HG02759 (cell line): ENCODE data around the gene CLIC5.

ENCODE experiments used
- ATAC-seq: cut with Tn5 transposase; IDR thresholded peaks from one replicate; pipeline ENCODE4 v1.9.1; 2021; ENCODE audit warnings: mild to moderate bottlenecking, moderate library complexity; ENCODE audit not compliant: unreplicated experiment

CLIC5 gene

GRCh38 chr6:46036911-46037310, 21.3 kb upstream of the CLIC5 start:
- no peak for ATAC-seq

GRCh38 chr6:46035242-46035641, 19.6 kb upstream of the CLIC5 start:
- ATAC-seq: no peak

- ATAC-seq: no peak
These were observed 16.7 kb upstream of the CLIC5 start for GRCh38 chr6:46032110-46032998.

- ATAC-seq: no peak
These were observed 13.9 kb upstream of the CLIC5 start for GRCh38 chr6:46029602-46030001.

- no peak for ATAC-seq
These were observed 10.6 kb upstream of the CLIC5 start for GRCh38 chr6:46026307-46026706.

GRCh38 chr6:46025573-46025972, 9.9 kb upstream of the CLIC5 start:
- ATAC-seq: no peak

GRCh38 chr6:46024124-46024769, 8.6 kb upstream of the CLIC5 start:
- ATAC-seq: no peak

- no peak for ATAC-seq
These were observed 7.7 kb upstream of the CLIC5 start for GRCh38 chr6:46023216-46023915.

- ATAC-seq: no peak
These were observed 6.7 kb upstream of the CLIC5 start for GRCh38 chr6:46022106-46022948.

- no peak for ATAC-seq
These were observed 2.1 kb upstream of the CLIC5 start for GRCh38 chr6:46017726-46018125.

GRCh38 chr6:46016063-46016608, 476 bp upstream of the CLIC5 start:
- ATAC-seq: no peak

- no peak for ATAC-seq
These were observed 1.0 kb downstream of the CLIC5 start for GRCh38 chr6:46014511-46015118.

- ATAC-seq: no peak
These were observed 1.6 kb downstream of the CLIC5 start for GRCh38 chr6:46014046-46014445.

GRCh38 chr6:46013639-46014038, 2.0 kb downstream of the CLIC5 start:
- no peak for ATAC-seq

GRCh38 chr6:46012834-46013233, 2.8 kb downstream of the CLIC5 start:
- ATAC-seq: no peak

- peak; percentile 95 for ATAC-seq
These were observed 4.2 kb downstream of the CLIC5 start for GRCh38 chr6:46011188-46012085.

GRCh38 chr6:46010771-46011170, 4.9 kb downstream of the CLIC5 start:
- no peak for ATAC-seq

GRCh38 chr6:46010270-46010669, 5.4 kb downstream of the CLIC5 start:
- no peak for ATAC-seq

GRCh38 chr6:46002264-46002663, 13.4 kb downstream of the CLIC5 start:
- no peak for ATAC-seq
